Stimulated activated CD4-positive, alpha-beta T cell treated with anti-CD3 and anti-CD28 coated beads, Interleukin-1b, Interleukin-23, amount 100 ng/mL, for 24 hours (primary cell): ENCODE data around the gene C1orf146.
"Not testable (repeated sequence)": the region's sequence is repeated elsewhere in the genome, so short reads cannot be mapped to it uniquely, and the experiment has no call there.

Experiments used
- DNase-seq, 4 experiments: peaks; one replicate each; pipeline ENCODE4 v3.0.0-alpha.2; 2020; ENCODE audit warnings: low read depth in 4 of 4, low spot score in 1 of 4

The C1orf146 gene

GRCh38 chr1:92273039-92273438, 55.3 kb downstream of the C1orf146 start:
- no peak for DNase-seq

GRCh38 chr1:92274939-92275338, 57.2 kb downstream of the C1orf146 start:
- DNase-seq: no peak

GRCh38 chr1:92276082-92276481, 58.4 kb downstream of the C1orf146 start:
- no peak for DNase-seq

- DNase-seq: no peak
Measured at GRCh38 chr1:92277105-92277723, 59.5 kb downstream of the C1orf146 start.

- DNase-seq: not testable (repeated sequence)
Measured at GRCh38 chr1:92279781-92280180, 62.1 kb downstream of the C1orf146 start.

- DNase-seq: not testable (repeated sequence)
Measured at GRCh38 chr1:92281411-92281810, 63.7 kb downstream of the C1orf146 start.

GRCh38 chr1:92291372-92291999, 73.8 kb downstream of the C1orf146 start:
- DNase-seq: no peak
